Measurements from ENCODE around the gene EYA2.

- no peak for TF ChIP-seq CTCF (IDR thresholded peaks at IDR 0.05)
- TF ChIP-seq POLR2A (IDR thresholded peaks at IDR 0.05), result no peak
These were observed 255.3 kb downstream of the EYA2 start for GRCh38 chr20:47149939-47150338.
